ELF-1 (cell line): ENCODE data around the gene KRTAP5-11.

Experiments used
- DNase-seq: peaks from one replicate; pipeline ENCODE4 v3.0.0-alpha.2; 2016; ENCODE audit warnings: low read depth, low spot score

The KRTAP5-11 gene

DNA sequence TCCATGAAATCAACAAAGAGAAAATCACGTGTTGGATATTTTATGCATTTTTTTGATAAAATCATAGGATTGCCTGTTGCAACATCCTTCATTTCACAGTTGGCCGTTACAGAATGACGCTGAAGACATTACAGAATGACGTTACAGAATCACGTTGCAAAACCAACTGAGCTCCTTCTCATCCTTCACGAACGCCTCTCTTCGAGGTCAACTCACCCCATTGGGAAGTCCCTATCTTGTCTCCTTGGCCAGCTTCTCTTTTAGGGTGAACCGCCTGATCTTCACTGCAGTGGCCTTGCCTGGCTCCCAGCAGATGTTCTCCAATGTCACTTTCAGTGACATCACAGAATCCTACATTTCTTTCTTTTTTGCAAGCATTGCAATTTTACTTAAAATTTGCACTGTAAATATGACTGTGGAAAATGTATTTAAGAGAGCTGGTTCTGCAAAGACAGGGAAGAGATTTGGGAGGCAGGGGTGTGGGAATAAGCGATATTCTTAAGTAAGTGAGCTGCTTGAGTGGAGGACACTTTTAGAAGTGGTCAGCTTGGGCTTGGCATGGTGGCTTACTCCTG, 50.6 kb downstream of the KRTAP5-11 start:
- no peak for DNase-seq
